ENCODE measurements around the gene CAMK2G. TPM values are rescaled to one million over a fixed set of nuclear protein-coding genes. Genes with fewer than 3 reads are reported as not detected.

CAMK2G gene
- total RNA-seq, 1 donor from 2014 or later = 22.1 TPM

DNA sequence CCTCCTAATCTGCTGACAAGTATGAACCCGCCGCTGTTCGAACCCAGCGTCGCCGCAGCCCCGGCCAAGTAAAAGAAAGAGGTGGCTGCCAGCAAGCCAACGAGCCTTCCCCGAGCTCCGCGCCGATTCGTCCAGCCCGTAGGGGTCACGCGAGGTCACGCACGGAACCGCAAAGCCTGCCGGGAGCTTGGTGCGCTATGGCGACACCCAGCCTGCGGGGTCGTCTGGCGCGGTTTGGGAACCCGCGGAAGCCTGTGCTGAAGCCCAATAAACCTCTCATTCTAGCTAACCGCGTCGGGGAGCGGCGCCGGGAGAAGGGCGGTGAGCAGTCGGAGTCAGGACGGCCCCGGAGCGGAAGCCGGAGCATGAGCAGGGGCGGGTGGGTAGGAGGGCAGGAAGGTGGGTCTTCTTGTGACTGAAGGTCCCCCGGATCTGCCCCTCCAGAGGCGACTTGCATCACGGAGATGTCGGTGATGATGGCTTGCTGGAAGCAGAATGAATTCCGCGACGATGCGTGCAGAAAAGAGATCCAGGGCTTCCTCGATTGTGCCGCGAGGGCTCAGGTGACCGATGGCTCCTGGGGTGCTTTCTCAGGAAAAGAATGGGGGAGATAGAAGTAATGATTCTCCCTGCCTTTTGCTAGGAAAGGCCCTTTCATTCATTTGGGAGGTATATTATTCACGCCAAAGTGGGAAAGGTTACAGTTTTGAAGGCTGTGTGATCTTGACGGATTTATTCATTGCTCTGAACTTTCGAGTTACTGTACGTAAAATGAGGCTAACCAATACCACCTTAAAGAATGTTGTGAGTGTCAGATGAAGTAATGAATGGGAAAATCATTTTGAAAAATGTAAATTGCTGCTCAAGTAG is 92.2 kb downstream of the CAMK2G start, which contains the start of gene CHCHD1:
Gene CHCHD1 (plus strand): TSS at position 170 of the 870 bp plus-strand sequence. CDS start 28 bp downstream, at position 198.
- Mint-ChIP-seq H3K9me3 (no peaks in the 10 kb centered on the region), H3K27ac (peak within 1 kb of the TSS; percentile 100), H3K4me3 (peak within 1 kb of the TSS; percentile 100), H3K36me3 (ENCODE audit: low read depth) (peaks cover 27% of the 10 kb centered on the region), H3K27me3 (no peaks in the 10 kb centered on the region), H3K4me1 (peaks cover 44% of the 10 kb centered on the region)
- peak; percentile 98 for DNase-seq
- intact Hi-C loops (cut with micrococcal nuclease) = loop anchor here (1.0 kb wide), 3 partner anchors 9 to 287 kb away; partner anchors contain the start of gene SEC24C

DNA sequence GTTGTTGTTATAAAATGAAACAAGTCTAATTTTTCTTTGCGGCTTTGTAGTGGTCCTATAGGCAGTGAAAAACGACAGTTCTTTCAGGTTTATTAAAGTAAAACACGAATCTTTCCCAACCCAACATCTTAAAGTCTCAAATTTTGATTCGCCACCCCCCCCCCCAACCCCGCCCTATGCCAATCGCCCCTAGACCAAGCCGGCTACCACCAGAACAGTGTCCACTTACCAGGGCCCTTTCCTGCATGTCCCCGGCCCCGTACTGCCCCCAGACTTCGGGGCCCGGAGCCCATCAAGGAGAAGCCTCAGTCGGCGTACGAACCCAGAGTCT is 92.8 kb downstream of the CAMK2G start:
- H3K27ac Mint-ChIP-seq = peak overlapping the region; percentile 100
- peaks cover 44% of the 10 kb centered on the region for H3K4me1 Mint-ChIP-seq
- no peaks in the 10 kb centered on the region for H3K27me3 Mint-ChIP-seq
- peak overlapping the region; percentile 100 for H3K4me3 Mint-ChIP-seq
- DNase-seq = no peak
- H3K36me3 Mint-ChIP-seq (ENCODE audit: low read depth) = peaks cover 31% of the 10 kb centered on the region
- intact Hi-C loops (cut with micrococcal nuclease) = loop anchor here (1.0 kb wide), 2 partner anchors 8 to 37 kb away; partner anchors contain the start of gene SEC24C
- no peaks in the 10 kb centered on the region for H3K9me3 Mint-ChIP-seq

- DNase-seq = no peak
- Mint-ChIP-seq H3K4me1 (peaks cover 39% of the 10 kb centered on the region), H3K9me3 (no peaks in the 10 kb centered on the region), H3K27me3 (no peaks in the 10 kb centered on the region), H3K4me3 (peak overlapping the region; percentile 100), H3K27ac (peak overlapping the region; percentile 100), H3K36me3 (ENCODE audit: low read depth) (peaks cover 28% of the 10 kb centered on the region)
- intact Hi-C loops (cut with micrococcal nuclease) = loop anchor here (1.0 kb wide), 2 partner anchors 8 to 37 kb away; partner anchors contain the start of gene SEC24C
Observed at GRCh38 chr10:73780966-73781365, 93.4 kb downstream of the CAMK2G start.

- Mint-ChIP-seq H3K4me1 (peaks cover 46% of the 10 kb centered on the region), H3K4me3 (peak overlapping the region; percentile 100), H3K9me3 (no peaks in the 10 kb centered on the region), H3K27me3 (no peaks in the 10 kb centered on the region), H3K36me3 (ENCODE audit: low read depth) (peaks cover 33% of the 10 kb centered on the region), H3K27ac (peak overlapping the region; percentile 43)
- intact Hi-C loops (cut with micrococcal nuclease) = no loop called here
- no peak for DNase-seq
Observed at GRCh38 chr10:73780301-73780700, 94.1 kb downstream of the CAMK2G start.

GRCh38 chr10:73779539-73780197 is 94.7 kb downstream of the CAMK2G start:
- intact Hi-C loops (cut with micrococcal nuclease) = no loop called here
- peaks cover 38% of the 10 kb centered on the region for H3K36me3 Mint-ChIP-seq (ENCODE audit: low read depth)
- no peaks in the 10 kb centered on the region for H3K9me3 Mint-ChIP-seq
- peak overlapping the region; percentile 43 for H3K4me3 Mint-ChIP-seq
- peak overlapping the region; percentile 13 for H3K27ac Mint-ChIP-seq
- H3K27me3 Mint-ChIP-seq = no peaks in the 10 kb centered on the region
- peaks cover 47% of the 10 kb centered on the region for H3K4me1 Mint-ChIP-seq
- DNase-seq = no peak

DNA sequence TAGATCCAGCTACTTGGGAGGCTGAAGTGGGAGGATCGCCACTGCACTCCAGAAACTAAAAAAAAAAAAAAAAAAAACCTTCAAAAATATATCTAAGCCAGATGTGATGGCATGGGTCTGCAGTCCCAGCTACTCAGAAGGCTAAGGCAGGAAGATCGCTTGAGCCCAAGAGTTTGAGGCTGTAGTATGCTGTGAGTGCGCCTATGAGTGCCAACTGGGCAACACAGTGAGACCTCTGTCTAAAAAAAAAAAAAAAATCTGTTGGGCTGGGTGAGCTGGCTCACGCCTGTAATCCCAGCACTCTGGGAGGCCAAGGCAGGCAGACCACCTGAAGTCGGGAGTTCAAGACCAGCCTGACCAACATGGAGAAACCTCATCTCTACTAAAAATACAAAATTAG is 95.3 kb downstream of the CAMK2G start:
- intact Hi-C loops (cut with micrococcal nuclease) = no loop called here
- no peak for DNase-seq
- no peak overlapping the region for H3K27ac Mint-ChIP-seq
- H3K27me3 Mint-ChIP-seq = no peaks in the 10 kb centered on the region
- peaks cover 52% of the 10 kb centered on the region for H3K4me1 Mint-ChIP-seq
- no peaks in the 10 kb centered on the region for H3K9me3 Mint-ChIP-seq
- no peak overlapping the region for H3K4me3 Mint-ChIP-seq
- H3K36me3 Mint-ChIP-seq (ENCODE audit: low read depth) = peaks cover 45% of the 10 kb centered on the region

DNA sequence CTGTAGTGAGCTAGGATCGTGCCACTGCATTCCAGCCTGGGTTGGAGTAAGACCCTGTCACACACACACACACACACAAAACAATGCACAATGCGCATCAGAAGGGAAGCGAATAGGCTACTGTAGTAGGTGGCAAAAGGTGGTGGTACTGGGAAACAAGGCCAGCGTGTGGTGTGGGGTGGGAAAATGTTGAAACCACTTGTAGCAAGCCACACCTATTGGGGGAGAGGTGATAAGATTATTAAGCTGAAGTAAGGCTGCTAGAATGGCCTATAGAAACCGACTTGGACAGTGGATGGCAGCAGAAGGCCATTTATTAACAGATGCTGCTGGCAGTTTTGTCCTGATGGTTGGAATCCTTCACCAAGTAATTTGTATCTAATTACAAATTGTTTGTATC is 99.7 kb downstream of the CAMK2G start:
- no peak overlapping the region for H3K27ac Mint-ChIP-seq
- H3K4me1 Mint-ChIP-seq = peaks cover 49% of the 10 kb centered on the region
- H3K4me3 Mint-ChIP-seq = peak overlapping the region; percentile 86
- no peaks in the 10 kb centered on the region for H3K9me3 Mint-ChIP-seq
- DNase-seq = no peak
- no peaks in the 10 kb centered on the region for H3K27me3 Mint-ChIP-seq
- intact Hi-C loops (cut with micrococcal nuclease) = loop anchor here (5.0 kb wide), 2 partner anchors 38 to 103 kb away; partner anchors contain the start of gene NDST2
- H3K36me3 Mint-ChIP-seq (ENCODE audit: low read depth) = peaks cover 66% of the 10 kb centered on the region

DNA sequence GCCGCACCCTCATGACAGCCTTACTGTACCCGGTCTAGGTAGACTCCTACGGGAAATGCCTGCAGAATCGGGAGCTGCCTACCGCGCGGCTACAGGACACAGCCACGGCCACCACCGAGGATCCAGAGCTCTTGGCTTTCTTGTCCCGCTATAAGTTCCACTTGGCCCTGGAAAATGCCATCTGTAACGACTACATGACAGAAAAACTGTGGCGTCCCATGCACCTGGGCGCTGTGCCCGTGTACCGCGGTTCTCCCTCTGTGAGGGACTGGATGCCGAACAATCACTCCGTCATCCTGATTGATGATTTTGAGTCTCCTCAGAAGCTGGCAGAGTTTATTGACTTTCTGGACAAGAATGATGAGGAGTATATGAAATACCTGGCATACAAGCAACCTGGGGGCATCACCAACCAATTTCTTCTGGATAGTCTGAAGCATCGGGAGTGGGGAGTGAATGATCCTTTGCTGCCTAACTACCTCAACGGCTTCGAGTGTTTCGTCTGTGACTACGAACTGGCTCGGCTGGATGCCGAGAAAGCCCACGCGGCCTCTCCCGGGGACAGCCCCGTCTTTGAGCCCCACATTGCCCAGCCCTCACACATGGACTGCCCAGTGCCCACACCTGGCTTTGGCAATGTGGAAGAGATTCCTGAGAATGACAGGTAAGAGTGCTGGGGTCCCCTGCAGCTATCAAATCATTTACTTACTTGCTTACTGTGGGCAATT is 101.0 kb downstream of the CAMK2G start:
- peak overlapping the region; percentile 86 for H3K4me3 Mint-ChIP-seq
- H3K4me1 Mint-ChIP-seq = peaks cover 55% of the 10 kb centered on the region
- intact Hi-C loops (cut with micrococcal nuclease) = loop anchor here (1.0 to 5.0 kb wide), 3 partner anchors 8 to 104 kb away; partner anchors contain the start of gene NDST2
- peaks cover 70% of the 10 kb centered on the region for H3K36me3 Mint-ChIP-seq (ENCODE audit: low read depth)
- no peaks in the 10 kb centered on the region for H3K9me3 Mint-ChIP-seq
- H3K27me3 Mint-ChIP-seq = no peaks in the 10 kb centered on the region
- DNase-seq = peak; percentile 68
- H3K27ac Mint-ChIP-seq = peak overlapping the region; percentile 95

DNA sequence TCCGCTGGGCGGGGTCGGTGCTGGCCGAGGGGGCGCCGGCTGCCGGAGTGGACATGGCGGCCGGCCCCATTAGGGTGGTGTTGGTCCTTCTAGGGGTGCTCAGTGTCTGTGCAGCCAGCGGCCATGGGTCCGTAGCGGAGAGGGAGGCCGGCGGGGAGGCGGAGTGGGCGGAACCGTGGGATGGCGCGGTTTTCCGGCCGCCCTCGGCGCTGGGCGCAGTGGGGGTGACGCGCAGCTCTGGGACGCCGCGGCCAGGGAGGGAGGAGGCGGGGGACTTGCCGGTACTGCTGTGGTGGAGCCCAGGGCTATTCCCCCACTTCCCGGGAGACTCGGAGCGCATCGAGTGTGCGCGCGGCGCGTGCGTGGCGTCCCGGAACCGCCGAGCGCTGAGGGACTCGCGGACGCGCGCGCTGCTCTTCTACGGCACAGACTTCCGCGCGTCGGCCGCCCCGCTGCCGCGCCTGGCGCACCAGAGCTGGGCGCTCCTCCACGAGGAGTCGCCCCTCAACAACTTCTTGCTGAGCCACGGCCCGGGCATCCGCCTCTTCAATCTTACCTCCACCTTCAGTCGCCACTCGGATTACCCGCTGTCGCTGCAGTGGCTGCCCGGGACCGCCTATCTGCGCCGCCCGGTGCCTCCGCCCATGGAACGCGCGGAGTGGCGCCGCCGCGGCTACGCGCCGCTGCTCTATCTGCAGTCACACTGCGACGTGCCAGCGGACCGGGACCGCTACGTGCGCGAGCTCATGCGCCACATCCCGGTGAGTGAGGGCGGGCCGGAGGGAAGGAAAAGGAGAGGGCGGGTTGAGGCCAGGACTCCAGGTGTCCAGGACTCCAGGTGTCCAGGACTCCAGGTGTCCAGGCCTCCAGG is 101.8 kb downstream of the CAMK2G start:
- Mint-ChIP-seq H3K4me3 (peak overlapping the region; percentile 86), H3K9me3 (no peaks in the 10 kb centered on the region), H3K27me3 (no peaks in the 10 kb centered on the region), H3K27ac (peak overlapping the region; percentile 95), H3K36me3 (ENCODE audit: low read depth) (peaks cover 72% of the 10 kb centered on the region), H3K4me1 (peaks cover 59% of the 10 kb centered on the region)
- intact Hi-C loops (cut with micrococcal nuclease) = loop anchor here (1.0 to 5.0 kb wide), 6 partner anchors 9 to 105 kb away; partner anchors contain the start of genes NDST2, SEC24C and ZSWIM8
- DNase-seq = peak; percentile 96

DNA sequence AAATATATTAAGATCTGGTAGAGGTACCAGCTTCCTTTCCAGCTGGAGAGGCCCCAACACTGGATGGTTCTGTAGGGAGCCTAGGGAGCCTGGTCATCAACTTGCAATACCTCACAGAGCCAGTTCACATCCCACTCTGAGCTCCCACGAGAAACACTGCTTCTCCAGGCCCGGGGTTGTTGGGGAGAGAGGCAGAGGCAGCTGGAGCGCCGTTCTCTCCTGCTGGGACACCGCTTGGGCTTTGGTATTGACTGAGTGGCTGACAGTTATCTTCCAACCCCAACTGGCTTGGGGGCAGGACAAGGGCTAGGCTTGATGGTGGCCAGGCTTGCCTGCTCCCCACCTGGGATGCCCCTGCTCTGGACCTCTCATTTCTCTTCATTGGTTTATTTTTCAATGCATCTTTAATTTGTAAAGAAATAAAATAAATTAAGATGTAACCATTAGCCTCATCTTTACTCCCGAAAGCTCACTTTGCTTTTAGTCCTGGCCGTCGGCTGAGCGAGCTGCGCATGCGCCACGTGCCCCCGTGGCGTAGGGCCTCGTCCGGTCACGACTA is 102.6 kb downstream of the CAMK2G start:
- Mint-ChIP-seq H3K4me1 (peaks cover 55% of the 10 kb centered on the region), H3K36me3 (ENCODE audit: low read depth) (peaks cover 70% of the 10 kb centered on the region), H3K27ac (peak overlapping the region; percentile 95), H3K9me3 (no peaks in the 10 kb centered on the region), H3K27me3 (no peaks in the 10 kb centered on the region), H3K4me3 (peak overlapping the region; percentile 86)
- intact Hi-C loops (cut with micrococcal nuclease) = loop anchor here (1.0 to 5.0 kb wide), 5 partner anchors 14 to 106 kb away; partner anchors contain the start of genes NDST2, SEC24C and ZSWIM8
- DNase-seq = no peak

- intact Hi-C loops (cut with micrococcal nuclease) = no loop called here
- H3K27me3 Mint-ChIP-seq = no peaks in the 10 kb centered on the region
- peaks cover 75% of the 10 kb centered on the region for H3K36me3 Mint-ChIP-seq (ENCODE audit: low read depth)
Observed at GRCh38 chr10:73769396-73769795, 105.0 kb downstream of the CAMK2G start.

DNA sequence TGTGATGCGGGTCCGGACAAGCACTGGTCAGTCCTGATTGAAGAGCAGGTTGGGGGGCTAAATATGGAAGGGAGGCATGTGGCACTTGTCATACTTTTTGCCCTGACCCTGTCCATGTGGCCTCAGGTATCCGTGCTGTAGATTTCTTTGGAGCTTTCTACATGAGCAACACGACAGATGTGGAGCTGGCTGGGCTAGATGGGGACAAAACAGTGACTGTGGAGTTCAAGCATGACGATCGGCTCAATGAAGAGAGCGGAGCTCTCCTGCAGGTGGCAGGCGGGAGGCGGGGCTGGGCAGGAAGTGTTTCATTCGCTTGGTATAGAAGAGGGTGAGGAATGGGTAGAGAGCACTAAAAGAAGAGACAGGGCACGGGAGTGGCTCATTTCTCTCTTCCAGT is 105.5 kb downstream of the CAMK2G start:
- intact Hi-C loops (cut with micrococcal nuclease) = no loop called here
- peaks cover 72% of the 10 kb centered on the region for H3K36me3 Mint-ChIP-seq (ENCODE audit: low read depth)
- peak overlapping the region; percentile 3 for H3K4me3 Mint-ChIP-seq
- H3K4me1 Mint-ChIP-seq = peaks cover 42% of the 10 kb centered on the region
- peak; percentile 89 for DNase-seq
- no peaks in the 10 kb centered on the region for H3K9me3 Mint-ChIP-seq
- peak overlapping the region; percentile 74 for H3K27ac Mint-ChIP-seq
- H3K27me3 Mint-ChIP-seq = no peaks in the 10 kb centered on the region

More at GRCh38 chr10:73769396-73769795, 105.0 kb downstream of the CAMK2G start:
- no peak for DNase-seq
- Mint-ChIP-seq H3K27ac (peak overlapping the region; percentile 74), H3K4me1 (peaks cover 45% of the 10 kb centered on the region), H3K4me3 (no peak overlapping the region), H3K9me3 (no peaks in the 10 kb centered on the region)
